DOHH2 (cell line): Measurements from ENCODE around the gene SLC12A7.

Experiments
- H3F3A ChIP-seq: fragments of 200-600 bp; sonication (generic), shearing (Covaris generic); 2 replicates; pipeline ENCODE4 v1.6.0; 2016; ENCODE audit warnings: antibody characterized with exemption, mild to moderate bottlenecking; ENCODE audit not compliant: control insufficient read depth, insufficient read depth
- H3K27ac ChIP-seq: fragments of 200-600 bp; sonication (generic); 2 replicates; pipeline ENCODE4 v1.5.1; 2014; ENCODE audit warnings: low read depth, mild to moderate bottlenecking, low read length, moderate library complexity
- H3K27me3 ChIP-seq: fragments of 200-600 bp; sonication (generic); 2 replicates; pipeline ENCODE4 v1.6.1; 2014; ENCODE audit warnings: mild to moderate bottlenecking, low read length, mixed read lengths; ENCODE audit not compliant: control insufficient read depth
- H3K36me3 ChIP-seq: fragments of 200-600 bp; sonication (generic); 2 replicates; pipeline ENCODE4 v1.6.1; 2014; ENCODE audit warnings: mild to moderate bottlenecking, low read length, moderate library complexity, mixed read lengths; ENCODE audit not compliant: control insufficient read depth
- H3K4me1 ChIP-seq: fragments of 200-600 bp; sonication (generic); 2 replicates; pipeline ENCODE4 v1.6.1; 2014; ENCODE audit warnings: mild to moderate bottlenecking, low read length, mixed read lengths; ENCODE audit not compliant: control insufficient read depth
- H3K4me2 ChIP-seq: fragments of 200-600 bp; sonication (generic); 2 replicates; pipeline ENCODE4 v1.6.0; 2014; ENCODE audit warnings: mild to moderate bottlenecking, low read length, moderate library complexity
- H3K4me3 ChIP-seq: fragments of 200-600 bp; sonication (generic); 2 replicates; pipeline ENCODE4 v1.5.1; 2014; ENCODE audit warnings: mild to moderate bottlenecking, low read length, mixed read lengths
- H3K79me2 ChIP-seq: fragments of 200-600 bp; sonication (generic); 2 replicates; pipeline ENCODE4 v1.6.1; 2014; ENCODE audit warnings: mild to moderate bottlenecking, low read length, mixed read lengths; ENCODE audit not compliant: control insufficient read depth
- H3K9me2 ChIP-seq: fragments of 200-600 bp; sonication (generic); replicated peaks from 2 replicates; pipeline ENCODE4 v1.6.1; 2014; ENCODE audit warnings: mild to moderate bottlenecking, low read length, mixed read lengths; ENCODE audit not compliant: control insufficient read depth
- H3K9me3 ChIP-seq: fragments of 200-600 bp; sonication (generic); 2 replicates; pipeline ENCODE4 v1.6.1; 2014; ENCODE audit warnings: antibody characterized with exemption, low read length, mixed read lengths; ENCODE audit not compliant: control insufficient read depth, insufficient read depth
- H4K20me1 ChIP-seq: fragments of 200-600 bp; sonication (generic); 2 replicates; pipeline ENCODE4 v1.6.0; 2014; ENCODE audit warnings: low read depth, mild to moderate bottlenecking, antibody characterized with exemption, low read length, moderate library complexity; ENCODE audit not compliant: control insufficient read depth, insufficient read depth
- EZH2phosphoT487 ChIP-seq: fragments of 200-600 bp; sonication (generic); IDR thresholded peaks from 2 replicates; pipeline ENCODE4 v1.6.1; 2017; ENCODE audit warnings: borderline replicate concordance, mild to moderate bottlenecking, antibody characterized with exemption, low read length, moderate library complexity, mixed read lengths
- TF ChIP-seq, protein P1 (sequence below): fragments of 200-600 bp; sonication (generic); IDR thresholded peaks from one replicate; pipeline ENCODE4 v1.5.1; 2014; ENCODE audit warnings: antibody characterized with exemption, mild to moderate bottlenecking, low read depth, low read length; ENCODE audit not compliant: poor library complexity, severe bottlenecking

Gene SLC12A7

DNA sequence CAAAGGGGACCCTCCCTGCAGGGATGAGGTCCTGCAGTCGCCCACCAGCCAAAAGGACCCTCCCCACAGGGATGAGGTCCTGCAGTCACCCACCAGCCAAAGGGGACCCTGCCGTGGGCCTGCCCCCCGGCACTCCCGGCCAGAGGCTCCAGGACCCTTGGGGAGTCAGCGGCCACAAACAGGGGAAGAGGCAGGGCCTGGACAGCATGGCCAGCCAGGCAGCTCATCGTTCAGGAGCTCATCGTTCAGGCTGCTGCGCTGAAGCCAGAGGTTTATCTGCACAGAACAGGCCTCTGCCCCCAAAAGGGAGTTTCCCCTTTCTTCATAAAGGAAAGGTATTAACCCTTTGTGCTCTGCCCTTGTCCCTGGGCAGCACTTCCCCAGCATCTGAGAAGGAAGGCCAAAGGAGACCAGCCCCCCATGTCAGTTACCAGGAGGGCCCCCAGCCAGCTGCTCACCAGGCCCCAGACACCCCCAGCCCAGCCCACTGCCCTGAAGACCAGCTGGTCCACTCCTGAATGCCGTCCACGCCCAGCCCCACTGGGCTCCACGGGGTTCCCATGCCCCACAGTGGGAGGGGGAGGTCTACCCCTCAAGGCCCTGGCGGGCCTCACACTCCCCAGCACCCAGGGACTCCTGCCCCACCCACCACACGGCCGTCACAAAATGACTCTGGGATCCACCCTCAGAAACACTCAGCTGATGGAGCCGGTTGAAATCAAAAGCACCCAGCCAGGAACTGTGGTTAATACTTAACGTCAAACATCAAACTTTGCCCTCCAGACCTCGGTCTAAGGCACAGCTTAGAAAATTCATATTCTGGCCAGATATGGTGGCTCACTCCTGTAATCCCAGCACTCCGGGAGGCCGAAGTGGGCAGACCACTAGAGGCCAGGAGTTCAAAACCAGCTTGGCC, 6.3 kb downstream of the SLC12A7 start:
- Histone ChIP-seq H3K27ac (no peak overlapping the region), H3K4me3 (no peak overlapping the region), H3K4me1 (no peaks in the 10 kb centered on the region), H3K36me3 (no peaks in the 10 kb centered on the region), H3F3A (no peaks in the 10 kb centered on the region), H3K79me2 (no peaks in the 10 kb centered on the region), H3K4me2 (no peak overlapping the region), H3K9me3 (no peaks in the 10 kb centered on the region), H4K20me1 (no peaks in the 10 kb centered on the region), H3K27me3 (no peaks in the 10 kb centered on the region), H3K9me2 (no peaks in the 10 kb centered on the region)
- TF ChIP-seq EZH2phosphoT487, result no peak
- TF ChIP-seq, protein P1, sequence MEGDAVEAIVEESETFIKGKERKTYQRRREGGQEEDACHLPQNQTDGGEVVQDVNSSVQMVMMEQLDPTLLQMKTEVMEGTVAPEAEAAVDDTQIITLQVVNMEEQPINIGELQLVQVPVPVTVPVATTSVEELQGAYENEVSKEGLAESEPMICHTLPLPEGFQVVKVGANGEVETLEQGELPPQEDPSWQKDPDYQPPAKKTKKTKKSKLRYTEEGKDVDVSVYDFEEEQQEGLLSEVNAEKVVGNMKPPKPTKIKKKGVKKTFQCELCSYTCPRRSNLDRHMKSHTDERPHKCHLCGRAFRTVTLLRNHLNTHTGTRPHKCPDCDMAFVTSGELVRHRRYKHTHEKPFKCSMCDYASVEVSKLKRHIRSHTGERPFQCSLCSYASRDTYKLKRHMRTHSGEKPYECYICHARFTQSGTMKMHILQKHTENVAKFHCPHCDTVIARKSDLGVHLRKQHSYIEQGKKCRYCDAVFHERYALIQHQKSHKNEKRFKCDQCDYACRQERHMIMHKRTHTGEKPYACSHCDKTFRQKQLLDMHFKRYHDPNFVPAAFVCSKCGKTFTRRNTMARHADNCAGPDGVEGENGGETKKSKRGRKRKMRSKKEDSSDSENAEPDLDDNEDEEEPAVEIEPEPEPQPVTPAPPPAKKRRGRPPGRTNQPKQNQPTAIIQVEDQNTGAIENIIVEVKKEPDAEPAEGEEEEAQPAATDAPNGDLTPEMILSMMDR, result no peak

DNA sequence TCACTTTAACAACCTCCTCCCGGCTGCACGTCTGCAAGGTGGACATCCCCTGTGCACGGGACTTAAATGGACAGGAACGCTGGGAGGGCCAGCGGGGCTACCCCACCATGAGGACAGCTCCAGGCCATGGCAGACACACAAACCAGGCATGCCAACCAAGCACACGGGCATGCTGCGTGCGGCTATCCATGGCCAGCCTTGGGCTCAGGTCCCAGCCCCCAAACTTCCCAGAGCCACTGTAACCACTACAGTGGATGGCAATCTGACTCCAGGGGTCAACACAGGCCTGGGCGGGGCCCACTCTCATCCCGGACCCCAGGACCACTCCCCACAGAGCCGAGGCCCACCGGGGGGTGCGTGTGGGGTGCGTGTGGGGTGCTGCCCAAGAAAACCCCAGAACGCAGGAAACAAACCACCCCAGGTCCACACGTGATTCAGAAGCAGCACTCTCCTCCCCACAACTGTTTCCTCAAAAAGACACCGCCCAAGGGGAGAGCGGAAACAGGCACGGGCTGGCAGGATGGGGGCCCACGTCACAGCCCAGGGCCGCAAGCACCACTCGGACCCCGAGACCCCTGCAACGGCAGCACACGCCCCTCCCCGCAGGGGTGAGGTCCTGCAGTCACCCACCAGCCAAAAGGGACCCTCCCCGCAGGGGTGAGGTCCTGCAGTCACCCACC, 7.4 kb downstream of the SLC12A7 start:
- H3K4me1 ChIP-seq, result no peaks in the 10 kb centered on the region
- H4K20me1 ChIP-seq, result no peaks in the 10 kb centered on the region
- no peak overlapping the region for H3K4me3 ChIP-seq
- no peak overlapping the region for H3K27ac ChIP-seq
- no peaks in the 10 kb centered on the region for H3K79me2 ChIP-seq
- H3K36me3 ChIP-seq, result no peaks in the 10 kb centered on the region
- no peaks in the 10 kb centered on the region for H3K9me2 ChIP-seq
- no peaks in the 10 kb centered on the region for H3K27me3 ChIP-seq
- H3K4me2 ChIP-seq, result no peak overlapping the region
- H3K9me3 ChIP-seq, result no peaks in the 10 kb centered on the region
- TF ChIP-seq, protein P1, result no peak
- no peak for TF ChIP-seq EZH2phosphoT487
- no peaks in the 10 kb centered on the region for H3F3A ChIP-seq

DNA sequence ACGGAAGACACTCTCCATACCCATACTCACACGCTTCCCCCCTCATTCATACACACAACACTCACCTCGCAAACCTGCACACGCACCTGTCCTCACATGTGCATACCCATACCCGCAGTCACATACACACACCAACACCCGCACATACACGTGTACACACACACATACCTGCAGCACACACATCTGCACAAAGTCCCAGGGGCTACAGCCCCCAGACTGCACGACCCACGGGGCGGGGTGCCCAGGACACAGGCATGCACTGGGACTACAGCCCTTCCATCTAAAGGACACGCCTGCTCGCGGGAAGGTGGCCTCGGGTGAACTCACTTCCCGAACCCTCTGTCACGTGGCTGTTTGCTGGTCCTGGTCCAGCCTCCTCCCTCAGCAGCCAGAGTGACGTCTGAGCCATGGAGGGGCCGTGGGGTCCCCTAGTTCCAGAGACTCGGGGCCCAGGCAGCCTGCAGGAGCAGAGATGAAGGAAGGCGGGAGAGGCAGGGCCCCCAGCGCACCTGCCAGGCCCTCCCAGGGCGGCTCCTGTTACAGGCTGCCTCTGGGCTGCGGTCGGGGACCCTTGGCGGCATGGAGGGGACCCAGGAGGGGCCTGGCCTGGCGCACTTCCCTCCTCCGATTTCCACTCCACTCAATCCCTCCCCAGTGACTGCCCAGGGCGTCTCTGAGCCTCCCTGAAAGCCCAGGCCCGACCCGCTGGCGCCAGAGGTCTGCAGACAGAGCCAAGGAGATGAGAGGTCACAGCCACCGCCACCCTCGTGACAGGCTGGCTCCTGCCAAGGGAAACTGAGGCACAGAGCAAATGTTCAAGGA, 8.1 kb downstream of the SLC12A7 start:
- Histone ChIP-seq H3K4me1 (no peaks in the 10 kb centered on the region), H3K4me3 (no peak overlapping the region), H4K20me1 (no peaks in the 10 kb centered on the region), H3K27ac (no peak overlapping the region), H3F3A (no peaks in the 10 kb centered on the region), H3K4me2 (no peak overlapping the region), H3K9me3 (no peaks in the 10 kb centered on the region), H3K36me3 (no peaks in the 10 kb centered on the region), H3K79me2 (no peaks in the 10 kb centered on the region), H3K9me2 (no peaks in the 10 kb centered on the region), H3K27me3 (no peaks in the 10 kb centered on the region)
- TF ChIP-seq, protein P1, result no peak
- TF ChIP-seq EZH2phosphoT487, result no peak
